GM23338 (cell line): ENCODE results near the gene FAM83C. TPM values are rescaled to one million over a fixed set of nuclear protein-coding genes. Genes with fewer than 3 reads are reported as not detected.

ENCODE experiments used
- ATAC-seq: fragments of 200-7000 bp; cut with Tn5 transposase; 3 replicates; pipeline ENCODE4 v1.9.1; 2020
- DNase-seq: peaks from one replicate; pipeline ENCODE4 v3.0.0-alpha.2; 2015; ENCODE audit warnings: low spot score
- H2AFZ ChIP-seq: fragments of 200-600 bp; sonication (generic); 2 replicates; pipeline ENCODE4 v1.8.0; 2016; ENCODE audit warnings: antibody characterized with exemption, mild to moderate bottlenecking, moderate library complexity
- H3F3A ChIP-seq: fragments of 200-600 bp; sonication (generic); replicated peaks from 2 replicates; pipeline ENCODE4 v1.8.0; 2017; ENCODE audit warnings: antibody characterized with exemption, mixed run types, low read depth
- H3K27ac ChIP-seq: fragments of 200-600 bp; sonication (generic); 2 replicates; pipeline ENCODE4 v1.6.1; 2016; ENCODE audit warnings: low read depth
- H3K27me3 ChIP-seq: fragments of 200-600 bp; sonication (generic); 2 replicates; pipeline ENCODE4 v1.8.0; 2016; ENCODE audit warnings: mild to moderate bottlenecking, mixed run types, moderate library complexity; ENCODE audit not compliant: insufficient read depth
- H3K36me3 ChIP-seq: fragments of 200-600 bp; sonication (generic); 2 replicates; pipeline ENCODE4 v1.8.0; 2016; ENCODE audit warnings: mild to moderate bottlenecking; ENCODE audit not compliant: insufficient read depth
- H3K4me1 ChIP-seq: fragments of 200-600 bp; sonication (generic); 2 replicates; pipeline ENCODE4 v1.8.0; 2016; ENCODE audit warnings: mild to moderate bottlenecking, moderate library complexity; ENCODE audit not compliant: insufficient read depth
- H3K4me2 ChIP-seq: fragments of 200-600 bp; sonication (generic); 2 replicates; pipeline ENCODE4 v1.7.1; 2017; ENCODE audit warnings: mixed run types
- H3K4me3 ChIP-seq: fragments of 200-600 bp; sonication (generic); 2 replicates; pipeline ENCODE4 v1.6.1; 2016; ENCODE audit warnings: mixed run types
- H3K79me2 ChIP-seq: fragments of 200-600 bp; sonication (generic); replicated peaks from 2 replicates; pipeline ENCODE4 v1.8.0; 2017; ENCODE audit warnings: mild to moderate bottlenecking; ENCODE audit not compliant: insufficient read depth
- H3K9me2 ChIP-seq: fragments of 200-600 bp; sonication (generic); 2 replicates; pipeline ENCODE4 v1.8.0; 2017; ENCODE audit not compliant: insufficient read depth
- H4K20me1 ChIP-seq: fragments of 200-600 bp; sonication (generic); replicated peaks from 2 replicates; pipeline ENCODE4 v1.8.0; 2017; ENCODE audit warnings: mild to moderate bottlenecking; ENCODE audit not compliant: insufficient read depth
- H3K27ac Mint-ChIP-seq: 2 replicates; pipeline ENCODE4 v1.8.0; 2020; ENCODE audit warnings: inconsistent platforms, mild to moderate bottlenecking, moderate library complexity, mixed read lengths
- H3K27me3 Mint-ChIP-seq: 3 replicates; pipeline ENCODE4 v1.8.0; 2022; ENCODE audit warnings: low read depth, mild to moderate bottlenecking, moderate library complexity, mixed read lengths, inconsistent platforms; ENCODE audit not compliant: insufficient read depth, poor library complexity
- H3K36me3 Mint-ChIP-seq: 3 replicates; pipeline ENCODE4 v1.8.0; 2021; ENCODE audit warnings: low read depth, mild to moderate bottlenecking, inconsistent platforms, moderate library complexity, mixed read lengths
- H3K4me1 Mint-ChIP-seq: 3 replicates; pipeline ENCODE4 v1.8.0; 2020; ENCODE audit warnings: mild to moderate bottlenecking, inconsistent platforms, mixed read lengths
- H3K4me3 Mint-ChIP-seq: 3 replicates; pipeline ENCODE4 v1.8.0; 2021; ENCODE audit warnings: moderate library complexity, mild to moderate bottlenecking, inconsistent platforms, mixed read lengths
- H3K9me3 Mint-ChIP-seq: 3 replicates; pipeline ENCODE4 v1.8.0; 2020; ENCODE audit warnings: moderate library complexity, mild to moderate bottlenecking, inconsistent platforms, mixed read lengths
- CREB1 ChIP-seq: fragments of 250-450 bp; sonication (Bioruptor Pico); IDR thresholded peaks from 2 replicates; pipeline ENCODE4 v1.5.0; 2020; ENCODE audit warnings: low read depth, mild to moderate bottlenecking, moderate library complexity
- EZH2phosphoT487 ChIP-seq: fragments of 200-600 bp; sonication (generic); IDR thresholded peaks from one replicate; pipeline ENCODE4 v1.8.1; 2018; ENCODE audit warnings: antibody characterized with exemption; ENCODE audit not compliant: unreplicated experiment
- JUNB ChIP-seq: IDR thresholded peaks from one replicate; pipeline ENCODE4 v1.6.1; 2016; ENCODE audit warnings: antibody characterized with exemption; ENCODE audit not compliant: unreplicated experiment
- ZNF114 ChIP-seq: fragments of 250-450 bp; sonication (Bioruptor Pico); IDR thresholded peaks from 2 replicates; pipeline ENCODE4 v1.5.0; 2020; ENCODE audit warnings: mild to moderate bottlenecking, moderate library complexity
- ZNF331 ChIP-seq: fragments of 250-450 bp; sonication (Bioruptor Pico); IDR thresholded peaks from 2 replicates; pipeline ENCODE4 v1.5.0; 2020; ENCODE audit warnings: low read depth, mild to moderate bottlenecking, moderate library complexity
- ZNF462 ChIP-seq: fragments of 250-450 bp; sonication (Bioruptor Pico); IDR thresholded peaks from 2 replicates; pipeline ENCODE4 v1.5.0; 2020; ENCODE audit warnings: mild to moderate bottlenecking, moderate library complexity
- polyA plus RNA-seq: library from polyadenylated mRNA; unstranded; fragments of >200 nt; fragmentation: Nextera tagmentation; extraction: Ambion mirVana; gene quantifications from 2 replicates; pipeline ENCODE4 v1.2.1, GENCODE V29; 2016
- total RNA-seq: library from RNA; depleted of rRNA; stranded (reverse); fragments of >200 nt; shearing (Covaris generic); gene quantifications from 2 replicates; pipeline ENCODE4 v1.2.3, GENCODE V29; 2014
- TF ChIP-seq, protein P1 (sequence below): IDR thresholded peaks from one replicate; pipeline ENCODE4 v1.6.1; 2018; ENCODE audit warnings: antibody characterized with exemption; ENCODE audit not compliant: unreplicated experiment
- TF ChIP-seq, protein P2 (sequence below), 2 experiments: fragments of 200-600 bp in 1 of 2; sonication (generic) in 1 of 2; conservative IDR thresholded peaks; 2 replicates each; pipeline versions ENCODE4 v1.5.1 to v1.6.1; 2016 to 2017; ENCODE audit warnings: antibody characterized with exemption in 2 of 2, low read depth in 2 of 2, mild to moderate bottlenecking in 2 of 2, moderate library complexity in 1 of 2

FAM83C gene
- total and polyA plus RNA-seq, 2 experiments from 2014 or later: 0.10 TPM; not detected in 1

DNA sequence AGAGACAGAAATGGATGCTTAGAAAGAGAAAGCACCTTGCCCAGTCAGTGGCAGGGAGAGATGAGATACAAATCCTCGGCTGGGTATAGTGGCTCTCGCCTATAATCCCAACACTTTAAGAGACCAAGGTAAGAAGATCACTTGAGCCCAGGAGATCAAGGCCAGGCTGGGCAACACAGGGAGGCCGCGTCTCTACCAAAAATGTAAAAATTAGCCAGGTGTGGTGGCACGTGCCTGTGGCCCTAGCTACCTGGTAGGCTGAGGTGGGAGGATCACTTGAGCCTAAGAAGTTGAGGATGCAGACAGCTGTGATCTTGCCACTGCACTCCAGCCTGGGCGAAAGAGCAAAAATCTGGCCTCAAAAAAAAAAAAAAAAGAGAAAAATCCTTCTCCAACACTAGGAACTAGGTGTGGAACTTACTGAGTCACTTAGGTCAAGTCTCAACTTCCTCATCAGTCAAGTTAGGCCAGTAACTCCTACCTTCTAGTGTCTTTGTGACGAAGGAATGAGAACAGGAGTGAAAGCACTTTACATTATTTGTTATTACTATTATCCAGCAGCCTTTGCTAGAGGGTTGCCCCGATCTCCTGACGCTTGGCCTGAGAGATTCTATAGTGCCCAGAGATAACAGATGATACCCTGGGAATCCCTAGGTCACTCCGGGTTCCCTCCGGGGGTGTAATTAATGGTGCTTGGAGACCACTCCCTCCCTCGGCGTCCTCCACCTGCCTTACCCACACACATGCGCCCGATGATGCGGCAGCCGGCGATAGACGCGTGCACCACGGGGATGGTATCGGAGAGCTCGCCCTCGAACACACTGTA lies 8.6 kb downstream of the FAM83C start:
- DNase-seq: no peak
- H3K27me3 ChIP-seq: no peaks in the 10 kb centered on the region
- no peak for ATAC-seq
- H3K36me3 Mint-ChIP-seq: peaks cover 53% of the 10 kb centered on the region
- peaks cover 16% of the 10 kb centered on the region for H3K36me3 ChIP-seq
- peak overlapping the region; percentile 57 for H3K27ac Mint-ChIP-seq
- H4K20me1 ChIP-seq: peaks cover 24% of the 10 kb centered on the region; the same call in 1 of the 2 replicates
- H3K4me1 Mint-ChIP-seq: peaks cover 15% of the 10 kb centered on the region
- H3F3A ChIP-seq: peaks cover 36% of the 10 kb centered on the region
- H3K4me3 ChIP-seq: peak overlapping the region; percentile 78
- no peaks in the 10 kb centered on the region for H3K9me2 ChIP-seq
- peak overlapping the region; percentile 87 for H3K4me2 ChIP-seq
- H3K4me3 Mint-ChIP-seq: peak overlapping the region; percentile 91
- TF ChIP-seq ZNF331 (CRISPR knock-in tag): no peak
- no peak for TF ChIP-seq JUNB
- TF ChIP-seq ZNF114 (CRISPR knock-in tag): no peak
- no peak for TF ChIP-seq CREB1 (CRISPR knock-in tag)
- TF ChIP-seq, protein P1, sequence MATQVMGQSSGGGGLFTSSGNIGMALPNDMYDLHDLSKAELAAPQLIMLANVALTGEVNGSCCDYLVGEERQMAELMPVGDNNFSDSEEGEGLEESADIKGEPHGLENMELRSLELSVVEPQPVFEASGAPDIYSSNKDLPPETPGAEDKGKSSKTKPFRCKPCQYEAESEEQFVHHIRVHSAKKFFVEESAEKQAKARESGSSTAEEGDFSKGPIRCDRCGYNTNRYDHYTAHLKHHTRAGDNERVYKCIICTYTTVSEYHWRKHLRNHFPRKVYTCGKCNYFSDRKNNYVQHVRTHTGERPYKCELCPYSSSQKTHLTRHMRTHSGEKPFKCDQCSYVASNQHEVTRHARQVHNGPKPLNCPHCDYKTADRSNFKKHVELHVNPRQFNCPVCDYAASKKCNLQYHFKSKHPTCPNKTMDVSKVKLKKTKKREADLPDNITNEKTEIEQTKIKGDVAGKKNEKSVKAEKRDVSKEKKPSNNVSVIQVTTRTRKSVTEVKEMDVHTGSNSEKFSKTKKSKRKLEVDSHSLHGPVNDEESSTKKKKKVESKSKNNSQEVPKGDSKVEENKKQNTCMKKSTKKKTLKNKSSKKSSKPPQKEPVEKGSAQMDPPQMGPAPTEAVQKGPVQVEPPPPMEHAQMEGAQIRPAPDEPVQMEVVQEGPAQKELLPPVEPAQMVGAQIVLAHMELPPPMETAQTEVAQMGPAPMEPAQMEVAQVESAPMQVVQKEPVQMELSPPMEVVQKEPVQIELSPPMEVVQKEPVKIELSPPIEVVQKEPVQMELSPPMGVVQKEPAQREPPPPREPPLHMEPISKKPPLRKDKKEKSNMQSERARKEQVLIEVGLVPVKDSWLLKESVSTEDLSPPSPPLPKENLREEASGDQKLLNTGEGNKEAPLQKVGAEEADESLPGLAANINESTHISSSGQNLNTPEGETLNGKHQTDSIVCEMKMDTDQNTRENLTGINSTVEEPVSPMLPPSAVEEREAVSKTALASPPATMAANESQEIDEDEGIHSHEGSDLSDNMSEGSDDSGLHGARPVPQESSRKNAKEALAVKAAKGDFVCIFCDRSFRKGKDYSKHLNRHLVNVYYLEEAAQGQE: no peak
- H3K27ac ChIP-seq: peak overlapping the region; percentile 90
- no peaks in the 10 kb centered on the region; the same call in 2 of the 3 replicates for H3K9me3 Mint-ChIP-seq
- peaks cover 20% of the 10 kb centered on the region for H3K27me3 Mint-ChIP-seq
- no peak overlapping the region for H2AFZ ChIP-seq
- peaks cover 6% of the 10 kb centered on the region; the same call in 1 of the 2 replicates for H3K4me1 ChIP-seq
- peaks cover 34% of the 10 kb centered on the region for H3K79me2 ChIP-seq

DNA sequence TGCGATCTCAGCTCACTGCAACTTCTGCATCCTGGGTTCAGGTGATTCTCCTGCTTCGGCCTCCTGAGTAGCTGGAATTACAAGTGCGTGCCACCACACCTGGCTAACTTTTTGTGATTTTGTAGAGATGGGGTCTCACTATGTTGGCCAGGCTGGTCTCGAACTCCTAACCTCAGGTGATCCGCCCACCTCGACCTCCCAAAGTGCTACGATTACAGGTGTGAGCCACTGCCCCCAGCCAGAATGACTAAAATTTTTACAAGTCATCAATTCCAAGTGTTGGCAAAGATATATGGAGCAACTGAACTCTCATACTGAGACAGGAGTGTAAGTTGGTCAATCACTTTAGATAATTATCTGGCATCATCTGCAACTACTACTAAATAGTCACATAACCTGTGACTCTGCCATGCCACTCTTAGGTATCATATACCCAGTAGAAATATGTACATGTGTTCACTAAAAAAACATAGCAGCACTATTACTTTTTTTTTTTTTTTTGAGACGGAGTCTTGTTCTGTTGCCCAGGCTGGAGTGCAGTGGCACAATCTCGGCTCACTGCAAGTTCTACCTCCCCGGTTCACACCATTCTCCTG lies 10.6 kb downstream of the FAM83C start:
- peaks cover 22% of the 10 kb centered on the region for H3K4me1 Mint-ChIP-seq
- H3K9me2 ChIP-seq: no peaks in the 10 kb centered on the region
- peaks cover 33% of the 10 kb centered on the region for H3K27me3 Mint-ChIP-seq
- no peak overlapping the region for H3K4me3 Mint-ChIP-seq
- no peak for ATAC-seq
- peaks cover 41% of the 10 kb centered on the region for H3K79me2 ChIP-seq
- H3K4me3 ChIP-seq: no peak overlapping the region
- H3K36me3 ChIP-seq: peaks cover 18% of the 10 kb centered on the region
- no peak overlapping the region for H3K4me2 ChIP-seq
- H3F3A ChIP-seq: peaks cover 43% of the 10 kb centered on the region
- no peak for DNase-seq
- H2AFZ ChIP-seq: no peak overlapping the region
- H3K9me3 Mint-ChIP-seq: no peaks in the 10 kb centered on the region; the same call in 2 of the 3 replicates
- H3K27ac Mint-ChIP-seq: no peak overlapping the region
- H3K27me3 ChIP-seq: no peaks in the 10 kb centered on the region
- H3K4me1 ChIP-seq: peaks cover 12% of the 10 kb centered on the region; the same call in 1 of the 2 replicates
- 0 out of 2 replicates have a peak overlapping the region, but pooled peaks have one; percentile 50 for H3K27ac ChIP-seq
- peaks cover 24% of the 10 kb centered on the region; the same call in 1 of the 2 replicates for H4K20me1 ChIP-seq
- H3K36me3 Mint-ChIP-seq: peaks cover 60% of the 10 kb centered on the region
- TF ChIP-seq, protein P2, sequence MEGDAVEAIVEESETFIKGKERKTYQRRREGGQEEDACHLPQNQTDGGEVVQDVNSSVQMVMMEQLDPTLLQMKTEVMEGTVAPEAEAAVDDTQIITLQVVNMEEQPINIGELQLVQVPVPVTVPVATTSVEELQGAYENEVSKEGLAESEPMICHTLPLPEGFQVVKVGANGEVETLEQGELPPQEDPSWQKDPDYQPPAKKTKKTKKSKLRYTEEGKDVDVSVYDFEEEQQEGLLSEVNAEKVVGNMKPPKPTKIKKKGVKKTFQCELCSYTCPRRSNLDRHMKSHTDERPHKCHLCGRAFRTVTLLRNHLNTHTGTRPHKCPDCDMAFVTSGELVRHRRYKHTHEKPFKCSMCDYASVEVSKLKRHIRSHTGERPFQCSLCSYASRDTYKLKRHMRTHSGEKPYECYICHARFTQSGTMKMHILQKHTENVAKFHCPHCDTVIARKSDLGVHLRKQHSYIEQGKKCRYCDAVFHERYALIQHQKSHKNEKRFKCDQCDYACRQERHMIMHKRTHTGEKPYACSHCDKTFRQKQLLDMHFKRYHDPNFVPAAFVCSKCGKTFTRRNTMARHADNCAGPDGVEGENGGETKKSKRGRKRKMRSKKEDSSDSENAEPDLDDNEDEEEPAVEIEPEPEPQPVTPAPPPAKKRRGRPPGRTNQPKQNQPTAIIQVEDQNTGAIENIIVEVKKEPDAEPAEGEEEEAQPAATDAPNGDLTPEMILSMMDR (conservative IDR thresholded peaks at IDR 0.05; ENCODE audit: low read depth in 2 of 2): no peak
- TF ChIP-seq ZNF462 (no peak), JUNB (no peak), EZH2phosphoT487 (no peak)
